ENCODE data around the gene SPRR2D. TPM values are rescaled to one million over a fixed set of nuclear protein-coding genes. Genes with fewer than 3 reads are reported as not detected.

The SPRR2D gene
- polyA plus RNA-seq (2013): not detected

DNA sequence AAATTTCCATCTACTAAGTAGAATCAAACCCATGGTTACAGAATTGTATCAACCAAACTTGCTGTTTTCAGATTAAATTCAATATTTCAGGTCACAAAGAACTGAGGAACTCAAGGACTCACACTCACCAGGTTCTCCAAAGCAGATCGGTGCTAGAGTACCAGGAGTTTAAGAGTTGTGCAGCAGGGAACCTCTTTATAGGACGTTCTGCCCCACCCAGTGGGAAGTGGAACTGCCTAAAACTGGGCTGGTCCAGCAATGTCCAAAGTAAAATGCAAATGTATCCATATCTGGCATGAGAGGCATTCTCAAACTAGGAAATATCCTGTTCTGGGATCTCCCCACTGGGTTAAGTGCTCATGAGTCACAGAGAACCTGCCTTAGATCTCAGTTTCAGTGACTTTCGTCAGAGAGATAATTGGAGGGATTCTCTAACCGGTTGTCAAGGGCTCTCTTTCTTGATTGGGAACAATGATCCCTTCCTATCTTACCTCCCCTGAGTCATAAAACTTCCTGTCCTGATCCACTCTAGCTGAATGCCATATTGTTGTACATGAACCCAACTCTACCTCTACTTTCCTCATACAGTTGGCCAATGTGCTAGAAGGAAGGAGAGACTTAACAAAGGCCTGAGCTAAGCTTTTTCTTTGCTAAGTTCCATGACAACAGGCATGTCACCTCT is at the start of gene SPRR2D:
TSS of gene SPRR2D (minus strand) at position 171 of the 682 bp plus-strand sequence. CDS start 774 bp downstream, outside the sequence.
- H3K27ac ChIP-seq (ENCODE audit: insufficient read depth in 1 of 2, low read depth in 1 of 2, low read length in 2 of 2, poor library complexity in 1 of 2, severe bottlenecking in 2 of 2): no peak within 1 kb of the TSS
- peaks cover 0 to 1% (median 0%) of the 10 kb centered on the region in 5 experiments for H3K9me3 ChIP-seq (ENCODE audit: control extremely low read depth in 1 of 5, control insufficient read depth in 4 of 5, insufficient read depth in 2 of 5, low read depth in 1 of 5, low read length in 4 of 5)
- H3K4me1 ChIP-seq (ENCODE audit: control extremely low read depth in 1 of 4, control insufficient read depth in 4 of 4, insufficient read depth in 4 of 4, low read length in 3 of 4): no peaks in the 10 kb centered on the region
- CTCF ChIA-PET: no interaction called here
- H3K27me3 ChIP-seq (replicated peaks in 2 of 5; ENCODE audit: control insufficient read depth in 4 of 5, insufficient read depth in 5 of 5, low read length in 4 of 5): peaks cover 2 to 18% (median 7%) of the 10 kb centered on the region in 5 experiments
- no peak for DNase-seq
- POLR2A ChIA-PET: no interaction called here
- no peaks in the 10 kb centered on the region for H3K36me3 ChIP-seq (ENCODE audit: control insufficient read depth in 4 of 4, insufficient read depth in 4 of 4, low read length in 3 of 4)
- 81% methylated on average over 3 of the region's 4 CpGs for WGBS (ENCODE audit: insufficient coverage)
- no peak within 1 kb of the TSS for H3K4me3 ChIP-seq (ENCODE audit: control insufficient read depth in 1 of 7, extremely low read depth in 1 of 7, insufficient read depth in 4 of 7, low read depth in 2 of 7, low read length in 6 of 7)

DNA sequence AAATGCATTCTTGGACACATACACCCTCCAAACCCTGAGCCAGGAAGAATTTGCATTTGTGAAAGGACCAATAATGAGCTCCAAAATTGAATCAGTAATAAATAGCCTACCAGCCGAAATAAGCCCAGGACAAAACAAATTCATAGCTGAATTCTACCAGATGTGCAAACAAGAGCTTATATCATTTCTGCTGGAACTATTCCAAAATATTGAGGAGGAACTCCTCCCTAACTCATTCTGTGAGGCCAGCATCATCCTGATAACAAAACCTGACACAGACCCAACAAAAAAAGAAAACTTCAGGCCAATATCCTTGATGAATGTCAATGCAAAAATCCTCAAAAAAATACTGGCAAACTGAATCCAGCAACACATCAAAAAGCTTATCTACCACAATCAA is 46.7 kb upstream of the SPRR2D start:
- no peaks in the 10 kb centered on the region for H3K36me3 ChIP-seq (ENCODE audit: control insufficient read depth in 4 of 4, insufficient read depth in 4 of 4, low read length in 3 of 4)
- peaks cover 0 to 5% (median 0%) of the 10 kb centered on the region in 5 experiments for H3K9me3 ChIP-seq (ENCODE audit: control extremely low read depth in 1 of 5, control insufficient read depth in 4 of 5, insufficient read depth in 2 of 5, low read depth in 1 of 5, low read length in 4 of 5)
- no peak overlapping the region for H3K27ac ChIP-seq (ENCODE audit: insufficient read depth in 1 of 2, low read depth in 1 of 2, low read length in 2 of 2, poor library complexity in 1 of 2, severe bottlenecking in 2 of 2)
- no peak overlapping the region for H3K4me3 ChIP-seq (ENCODE audit: control insufficient read depth in 1 of 7, extremely low read depth in 1 of 7, insufficient read depth in 4 of 7, low read depth in 2 of 7, low read length in 6 of 7)
- ChIA-PET POLR2A (no interaction called here), CTCF (no interaction called here)
- DNase-seq: no peak
- WGBS (ENCODE audit: insufficient coverage): 100% methylated on average over 1 of the region's 1 CpG
- no peaks in the 10 kb centered on the region for H3K4me1 ChIP-seq (ENCODE audit: control extremely low read depth in 1 of 4, control insufficient read depth in 4 of 4, insufficient read depth in 4 of 4, low read length in 3 of 4)
- peaks cover 0 to 2% (median 0%) of the 10 kb centered on the region in 5 experiments for H3K27me3 ChIP-seq (replicated peaks in 2 of 5; ENCODE audit: control insufficient read depth in 4 of 5, insufficient read depth in 5 of 5, low read length in 4 of 5)

DNA sequence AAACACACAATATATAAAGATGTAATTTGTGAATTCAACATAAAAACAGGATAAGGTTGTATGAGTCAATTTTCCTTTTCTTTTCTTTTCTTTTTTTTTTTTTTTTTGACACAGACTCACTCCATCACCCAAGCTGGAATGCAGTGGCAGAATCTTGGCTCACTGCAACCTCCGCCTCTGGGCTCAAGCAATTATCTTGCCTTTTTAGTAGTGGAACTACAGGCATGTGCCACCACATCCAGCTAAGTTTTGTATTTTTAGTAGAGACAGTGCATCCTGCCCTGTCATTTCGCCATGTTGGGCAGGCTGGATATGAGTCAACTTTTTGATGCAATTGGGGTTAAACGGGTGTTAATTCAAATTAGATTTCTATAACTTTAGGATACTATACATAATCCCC is 40.8 kb upstream of the SPRR2D start:
- POLR2A ChIA-PET: no interaction called here
- 100% methylated on average over 1 of the region's 3 CpGs for WGBS (ENCODE audit: insufficient coverage)

DNA sequence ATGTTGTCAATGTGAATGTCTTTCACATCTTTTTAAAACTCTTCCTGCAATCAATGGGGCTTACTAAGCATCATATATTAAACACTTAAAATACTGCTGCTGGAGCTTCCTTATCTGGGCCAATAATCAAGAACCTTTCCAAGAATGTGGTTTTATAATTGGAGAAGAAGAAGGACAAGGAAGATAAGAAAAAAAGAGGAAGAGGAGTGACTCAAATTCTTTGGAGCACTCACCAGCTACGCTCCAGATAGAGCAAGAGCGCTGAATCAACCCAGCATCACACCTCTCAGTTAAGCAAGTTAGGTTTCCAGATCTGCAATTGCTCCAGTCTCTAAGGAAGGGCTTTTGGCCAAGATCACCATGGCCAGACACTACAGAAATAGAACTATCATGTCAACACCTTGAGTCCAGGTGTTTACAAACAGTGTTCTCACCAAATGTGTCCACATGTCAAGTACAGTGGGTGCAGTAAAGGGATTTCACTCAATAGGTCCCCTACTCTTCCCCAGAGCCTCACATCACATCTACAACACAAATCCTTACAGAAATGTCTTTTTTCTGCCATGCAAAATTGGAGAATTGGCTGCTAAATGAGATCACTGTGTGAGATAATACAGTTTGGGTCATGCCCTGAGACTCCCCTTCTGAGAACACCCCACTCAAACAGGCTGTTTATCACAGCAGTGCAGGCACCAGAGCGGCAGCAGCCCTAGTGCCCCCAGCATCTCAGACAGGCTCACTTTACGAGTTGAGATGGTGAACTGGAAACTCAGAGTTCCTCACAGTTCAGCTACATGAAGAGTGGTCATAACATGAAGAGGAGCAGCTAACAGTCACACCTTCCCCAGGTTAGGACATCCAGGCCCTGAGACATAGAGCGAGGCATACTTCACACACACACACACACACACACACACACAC is 32.1 kb upstream of the SPRR2D start:
- no peaks in the 10 kb centered on the region for H3K4me1 ChIP-seq (ENCODE audit: control extremely low read depth in 1 of 4, control insufficient read depth in 4 of 4, insufficient read depth in 4 of 4, low read length in 3 of 4)
- no peaks in the 10 kb centered on the region for H3K36me3 ChIP-seq (ENCODE audit: control insufficient read depth in 4 of 4, insufficient read depth in 4 of 4, low read length in 3 of 4)
- ChIA-PET POLR2A (no interaction called here), CTCF (no interaction called here)
- DNase-seq: peak in 1 of 3 donors; percentile 3
- H3K9me3 ChIP-seq (ENCODE audit: control extremely low read depth in 1 of 5, control insufficient read depth in 4 of 5, insufficient read depth in 2 of 5, low read depth in 1 of 5, low read length in 4 of 5): no peaks in the 10 kb centered on the region
- no peak overlapping the region for H3K4me3 ChIP-seq (ENCODE audit: control insufficient read depth in 1 of 7, extremely low read depth in 1 of 7, insufficient read depth in 4 of 7, low read depth in 2 of 7, low read length in 6 of 7)
- WGBS (ENCODE audit: insufficient coverage): 83% methylated on average over 1 of the region's 5 CpGs
- H3K27me3 ChIP-seq (replicated peaks in 2 of 5; ENCODE audit: control insufficient read depth in 4 of 5, insufficient read depth in 5 of 5, low read length in 4 of 5): no peaks in the 10 kb centered on the region
- no peak overlapping the region for H3K27ac ChIP-seq (ENCODE audit: insufficient read depth in 1 of 2, low read depth in 1 of 2, low read length in 2 of 2, poor library complexity in 1 of 2, severe bottlenecking in 2 of 2)

More for the DNA sequence above, 40.8 kb upstream of the SPRR2D start:
- CTCF ChIA-PET: no interaction called here
- Histone ChIP-seq H3K4me3 (ENCODE audit: control insufficient read depth in 1 of 7, extremely low read depth in 1 of 7, insufficient read depth in 4 of 7, low read depth in 2 of 7, low read length in 6 of 7) (no peak overlapping the region), H3K9me3 (ENCODE audit: control extremely low read depth in 1 of 5, control insufficient read depth in 4 of 5, insufficient read depth in 2 of 5, low read depth in 1 of 5, low read length in 4 of 5) (peaks cover 0 to 6% (median 2%) of the 10 kb centered on the region in 5 experiments), H3K27me3 (replicated peaks in 2 of 5; ENCODE audit: control insufficient read depth in 4 of 5, insufficient read depth in 5 of 5, low read length in 4 of 5) (no peaks in the 10 kb centered on the region), H3K4me1 (ENCODE audit: control extremely low read depth in 1 of 4, control insufficient read depth in 4 of 4, insufficient read depth in 4 of 4, low read length in 3 of 4) (no peaks in the 10 kb centered on the region), H3K36me3 (ENCODE audit: control insufficient read depth in 4 of 4, insufficient read depth in 4 of 4, low read length in 3 of 4) (no peaks in the 10 kb centered on the region), H3K27ac (ENCODE audit: insufficient read depth in 1 of 2, low read depth in 1 of 2, low read length in 2 of 2, poor library complexity in 1 of 2, severe bottlenecking in 2 of 2) (no peak overlapping the region)
- no peak for DNase-seq

DNA sequence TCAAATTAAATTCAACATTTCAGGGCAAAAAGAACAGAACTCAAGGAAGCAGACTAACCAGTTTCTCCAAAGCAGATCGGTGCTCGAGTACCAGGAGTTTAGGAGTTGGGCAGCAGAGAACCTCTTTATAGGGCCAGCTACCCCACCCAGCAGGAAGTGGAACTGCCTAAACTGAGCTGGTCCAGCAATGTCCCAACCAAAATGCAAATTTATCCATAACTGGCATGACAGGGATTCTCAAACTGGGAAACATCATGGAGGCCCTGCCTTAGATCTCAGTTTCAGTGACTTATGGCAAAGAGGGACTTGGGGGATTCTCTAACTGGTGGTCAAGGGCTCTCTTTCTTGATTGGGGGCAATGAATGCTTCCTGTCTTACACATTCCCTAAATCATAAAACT is 30.6 kb upstream of the SPRR2D start, which contains the start of gene SPRR2B:
TSS of gene SPRR2B (minus strand) at position 101 of the 400 bp plus-strand sequence. CDS start 772 bp downstream, outside the sequence.
- Histone ChIP-seq H3K27me3 (replicated peaks in 2 of 5; ENCODE audit: control insufficient read depth in 4 of 5, insufficient read depth in 5 of 5, low read length in 4 of 5) (no peaks in the 10 kb centered on the region), H3K4me3 (ENCODE audit: control insufficient read depth in 1 of 7, extremely low read depth in 1 of 7, insufficient read depth in 4 of 7, low read depth in 2 of 7, low read length in 6 of 7) (no peak within 1 kb of the TSS), H3K9me3 (ENCODE audit: control extremely low read depth in 1 of 5, control insufficient read depth in 4 of 5, insufficient read depth in 2 of 5, low read depth in 1 of 5, low read length in 4 of 5) (no peaks in the 10 kb centered on the region), H3K27ac (ENCODE audit: insufficient read depth in 1 of 2, low read depth in 1 of 2, low read length in 2 of 2, poor library complexity in 1 of 2, severe bottlenecking in 2 of 2) (no peak within 1 kb of the TSS), H3K4me1 (ENCODE audit: control extremely low read depth in 1 of 4, control insufficient read depth in 4 of 4, insufficient read depth in 4 of 4, low read length in 3 of 4) (no peaks in the 10 kb centered on the region), H3K36me3 (ENCODE audit: control insufficient read depth in 4 of 4, insufficient read depth in 4 of 4, low read length in 3 of 4) (no peaks in the 10 kb centered on the region)
- no peak for DNase-seq
- ChIA-PET POLR2A (no interaction called here), CTCF (no interaction called here)
- 83% methylated on average over 1 of the region's 2 CpGs for WGBS (ENCODE audit: insufficient coverage)

DNA sequence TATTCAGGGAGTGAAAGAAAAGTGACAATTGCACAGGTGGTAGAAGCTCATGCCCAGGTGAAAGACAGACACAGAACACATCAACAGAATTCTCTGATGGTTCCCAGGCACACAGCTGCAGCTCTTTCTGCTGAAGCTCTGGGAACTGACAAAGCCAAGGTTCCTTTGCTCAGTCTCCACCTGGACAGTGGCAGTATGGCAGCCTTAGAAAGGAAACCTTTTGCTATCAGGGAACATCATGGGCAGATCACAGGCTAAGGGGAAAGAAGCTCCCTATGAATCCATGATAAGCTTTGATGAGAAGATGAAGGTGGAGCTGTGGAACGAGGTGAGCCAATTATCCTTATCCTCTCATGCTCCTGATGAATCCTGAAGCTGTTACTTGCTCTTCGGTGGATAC is 29.3 kb upstream of the SPRR2D start:
- no peaks in the 10 kb centered on the region for H3K36me3 ChIP-seq (ENCODE audit: control insufficient read depth in 4 of 4, insufficient read depth in 4 of 4, low read length in 3 of 4)
- H3K9me3 ChIP-seq (ENCODE audit: control extremely low read depth in 1 of 5, control insufficient read depth in 4 of 5, insufficient read depth in 2 of 5, low read depth in 1 of 5, low read length in 4 of 5): no peaks in the 10 kb centered on the region
- CTCF ChIA-PET: no interaction called here
- WGBS (ENCODE audit: insufficient coverage): 100% methylated on average over 1 of the region's 2 CpGs
- no peak overlapping the region for H3K27ac ChIP-seq (ENCODE audit: insufficient read depth in 1 of 2, low read depth in 1 of 2, low read length in 2 of 2, poor library complexity in 1 of 2, severe bottlenecking in 2 of 2)
- H3K27me3 ChIP-seq (replicated peaks in 2 of 5; ENCODE audit: control insufficient read depth in 4 of 5, insufficient read depth in 5 of 5, low read length in 4 of 5): peaks cover 0 to 1% (median 0%) of the 10 kb centered on the region in 5 experiments
- POLR2A ChIA-PET: no interaction called here
- H3K4me1 ChIP-seq (ENCODE audit: control extremely low read depth in 1 of 4, control insufficient read depth in 4 of 4, insufficient read depth in 4 of 4, low read length in 3 of 4): no peaks in the 10 kb centered on the region
- H3K4me3 ChIP-seq (ENCODE audit: control insufficient read depth in 1 of 7, extremely low read depth in 1 of 7, insufficient read depth in 4 of 7, low read depth in 2 of 7, low read length in 6 of 7): no peak overlapping the region
- DNase-seq: no peak

All from common myeloid progenitor, CD34-positive (primary cell).